PFSK-1 (cell line): ENCODE measurements around the gene ADAM21.

Source experiments
- FOXP2 ChIP-seq: optimal IDR thresholded peaks from 2 replicates; pipeline ENCODE3; 2011; ENCODE audit warnings: borderline replicate concordance, control low read depth, inconsistent platforms; ENCODE audit not compliant: insufficient read depth; ENCODE audit errors: extremely low read length, extremely low read depth
- POLR2AphosphoS5 ChIP-seq: IDR thresholded peaks from 2 replicates; pipeline ENCODE4 v1.6.1; 2012; ENCODE audit warnings: low read depth, mild to moderate bottlenecking, control low read depth, low read length, moderate library complexity
- REST ChIP-seq, 2 experiments: IDR thresholded peaks; 2 replicates each; pipeline versions ENCODE4 v1.6.1 to v1.8.0; 2011 to 2012; ENCODE audit warnings: low read depth in 2 of 2, low read length in 2 of 2, control low read depth in 1 of 2, inconsistent platforms in 1 of 2, mild to moderate bottlenecking in 1 of 2, moderate library complexity in 1 of 2; ENCODE audit not compliant: insufficient read depth in 1 of 2
- SIN3A ChIP-seq: IDR thresholded peaks from 2 replicates; pipeline ENCODE4 v1.6.1; 2012; ENCODE audit warnings: mild to moderate bottlenecking, low read length, moderate library complexity, borderline replicate concordance; ENCODE audit not compliant: insufficient read depth
- TAF1 ChIP-seq: IDR thresholded peaks from 2 replicates; pipeline ENCODE4 v1.6.1; 2012; ENCODE audit warnings: low read length, control low read depth, borderline replicate concordance; ENCODE audit not compliant: insufficient read depth

Gene ADAM21

GRCh38 chr14:70422538-70422937 is 29.4 kb upstream of the ADAM21 start:
- TF ChIP-seq REST (IDR thresholded peaks at IDR 0.05; ENCODE audit: insufficient read depth in 1 of 2, low read depth in 2 of 2, low read length in 2 of 2) (no peak), FOXP2 (no peak), POLR2AphosphoS5 (no peak), TAF1 (no peak), SIN3A (no peak)

GRCh38 chr14:70425354-70425753 is 26.6 kb upstream of the ADAM21 start:
- no peak for TF ChIP-seq TAF1
- no peak for TF ChIP-seq REST (IDR thresholded peaks at IDR 0.05; ENCODE audit: insufficient read depth in 1 of 2, low read depth in 2 of 2, low read length in 2 of 2)
- no peak for TF ChIP-seq POLR2AphosphoS5
- TF ChIP-seq SIN3A: no peak
- no peak for TF ChIP-seq FOXP2

- TF ChIP-seq TAF1 (no peak), SIN3A (no peak), REST (IDR thresholded peaks at IDR 0.05; ENCODE audit: insufficient read depth in 1 of 2, low read depth in 2 of 2, low read length in 2 of 2) (no peak), POLR2AphosphoS5 (no peak), FOXP2 (no peak)
Observed at GRCh38 chr14:70436867-70437266, 15.1 kb upstream of the ADAM21 start.

- no peak for TF ChIP-seq REST (IDR thresholded peaks at IDR 0.05; ENCODE audit: insufficient read depth in 1 of 2, low read depth in 2 of 2, low read length in 2 of 2)
- TF ChIP-seq FOXP2: no peak
- no peak for TF ChIP-seq TAF1
- no peak for TF ChIP-seq SIN3A
- no peak for TF ChIP-seq POLR2AphosphoS5
Observed at GRCh38 chr14:70441641-70442040, 10.3 kb upstream of the ADAM21 start.

- no peak for TF ChIP-seq POLR2AphosphoS5
- TF ChIP-seq TAF1: no peak
- no peak for TF ChIP-seq REST (IDR thresholded peaks at IDR 0.05; ENCODE audit: insufficient read depth in 1 of 2, low read depth in 2 of 2, low read length in 2 of 2)
- TF ChIP-seq FOXP2: no peak
- no peak for TF ChIP-seq SIN3A
Observed at GRCh38 chr14:70442750-70443149, 9.2 kb upstream of the ADAM21 start.
